Bronchial smooth muscle cell (primary cell): ENCODE measurements around the gene ATG4C. TPM values are rescaled to one million over a fixed set of nuclear protein-coding genes. Genes with fewer than 3 reads are reported as not detected.

Experiments
- total RNA-seq: library from RNA; depleted of rRNA; stranded (reverse); fragments of >200 nt; gene quantifications from 2 replicates; pipeline ENCODE4 v1.2.1, GENCODE V29; 2014

ATG4C gene, protein sequence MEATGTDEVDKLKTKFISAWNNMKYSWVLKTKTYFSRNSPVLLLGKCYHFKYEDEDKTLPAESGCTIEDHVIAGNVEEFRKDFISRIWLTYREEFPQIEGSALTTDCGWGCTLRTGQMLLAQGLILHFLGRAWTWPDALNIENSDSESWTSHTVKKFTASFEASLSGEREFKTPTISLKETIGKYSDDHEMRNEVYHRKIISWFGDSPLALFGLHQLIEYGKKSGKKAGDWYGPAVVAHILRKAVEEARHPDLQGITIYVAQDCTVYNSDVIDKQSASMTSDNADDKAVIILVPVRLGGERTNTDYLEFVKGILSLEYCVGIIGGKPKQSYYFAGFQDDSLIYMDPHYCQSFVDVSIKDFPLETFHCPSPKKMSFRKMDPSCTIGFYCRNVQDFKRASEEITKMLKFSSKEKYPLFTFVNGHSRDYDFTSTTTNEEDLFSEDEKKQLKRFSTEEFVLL
- total RNA-seq, result 5.7 and 8.2 TPM in 2 replicates

DNA sequence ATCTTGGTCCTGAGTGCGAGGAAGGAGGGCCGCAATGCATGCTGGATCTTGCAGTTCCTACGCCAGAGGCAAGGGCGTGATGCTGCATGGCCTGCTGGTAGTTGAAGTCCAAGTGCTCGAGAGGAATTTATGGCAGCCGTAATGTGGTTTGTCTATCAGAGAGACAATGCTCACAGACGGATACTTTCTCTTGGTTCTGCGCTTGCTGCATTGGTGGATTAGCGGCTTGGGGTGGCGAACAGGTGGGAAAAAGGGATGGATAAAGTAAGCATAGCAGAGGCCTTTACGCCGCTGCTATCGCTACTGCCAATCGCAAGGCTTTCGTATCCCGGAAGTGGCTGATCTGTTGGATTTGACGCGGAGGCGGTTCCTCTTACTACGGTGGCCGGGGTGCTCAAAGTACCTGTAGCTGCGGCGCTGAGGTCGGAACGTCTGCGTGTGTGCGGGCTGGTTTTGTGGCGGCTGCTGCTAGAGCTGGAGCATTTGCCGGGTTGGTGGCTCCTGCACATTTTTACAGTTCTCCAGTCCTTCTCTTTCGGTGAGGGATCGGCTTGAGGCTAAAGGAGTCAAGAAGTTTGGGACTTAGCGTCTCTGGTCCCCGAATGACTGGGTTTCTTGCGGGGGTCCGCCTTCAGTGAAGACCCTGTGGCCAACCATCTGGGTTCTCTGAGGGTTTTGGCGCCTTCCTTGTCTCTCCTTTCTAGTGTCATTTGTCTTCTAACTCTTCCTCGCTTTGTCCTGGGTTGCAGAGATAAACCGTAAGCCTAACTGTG, at the start of gene ATG4C:
Gene ATG4C (plus strand): TSS at position 397 of the 773 bp plus-strand sequence. CDS start 19,655 bp downstream, outside the sequence.

Other genes starting within 250 kb of the ATG4C start
- gene ANGPTL3, start 186.6 kb upstream of the ATG4C start, total RNA-seq, result not detected in 2 replicates
- gene DOCK7, start 95.7 kb upstream of the ATG4C start, total RNA-seq, result 74.9 and 96.1 TPM in 2 replicates